Myocyte (in vitro differentiated cells): ENCODE results near the gene PCDHB8. TPM values are rescaled to one million over a fixed set of nuclear protein-coding genes. Genes with fewer than 3 reads are reported as not detected.
"Not testable (repeated sequence)": the region's sequence is repeated elsewhere in the genome, so short reads cannot be mapped to it uniquely, and the experiment has no call there.

Source experiments
- DNase-seq: peaks from one replicate; pipeline ENCODE4 v3.0.0-alpha.2; 2012; ENCODE audit warnings: low read depth
- total RNA-seq: library from RNA; depleted of rRNA; stranded (reverse); fragments of >200 nt; gene quantifications from 2 replicates; pipeline ENCODE4 v1.2.3, GENCODE V29; 2014

The PCDHB8 gene
- total RNA-seq, 1 donor from 2014 or later: 9.5 TPM

GRCh38 chr5:141184117-141184855 lies 6.7 kb downstream of the PCDHB8 start:
- DNase-seq: not testable (repeated sequence)

GRCh38 chr5:141186897-141187512 lies 9.4 kb downstream of the PCDHB8 start, which contains the start of gene PCDHB9:
Gene PCDHB9 (plus strand): TSS chr5:141187161. CDS start chr5:141187319, 158 bp downstream.
- DNase-seq: no peak

GRCh38 chr5:141188682-141189081 lies 11.1 kb downstream of the PCDHB8 start:
- not testable (repeated sequence) for DNase-seq

- DNase-seq: not testable (repeated sequence)
Measured at GRCh38 chr5:141189131-141189530, 11.5 kb downstream of the PCDHB8 start.

GRCh38 chr5:141192110-141192725 lies 14.6 kb downstream of the PCDHB8 start, which contains the start of gene PCDHB10:
Gene PCDHB10 (plus strand): TSS chr5:141192353. CDS start chr5:141192553, 200 bp downstream.
- DNase-seq: no peak

GRCh38 chr5:141194332-141194731 lies 16.7 kb downstream of the PCDHB8 start:
- not testable (repeated sequence) for DNase-seq

GRCh38 chr5:141196363-141196762 lies 18.8 kb downstream of the PCDHB8 start:
- DNase-seq: no peak

GRCh38 chr5:141199359-141200235 lies 22.0 kb downstream of the PCDHB8 start, which contains the start of gene PCDHB11:
Gene PCDHB11 (plus strand): TSS chr5:141199627. CDS start chr5:141199775, 148 bp downstream.
- DNase-seq: peak; percentile 23

- DNase-seq: not testable (repeated sequence)
Measured at GRCh38 chr5:141201126-141201525, 23.5 kb downstream of the PCDHB8 start.

- not testable (repeated sequence) for DNase-seq
Measured at GRCh38 chr5:141201646-141202045, 24.1 kb downstream of the PCDHB8 start.

- peak; percentile 41 for DNase-seq
Measured at GRCh38 chr5:141208478-141208877, 30.9 kb downstream of the PCDHB8 start, which contains the start of gene PCDHB12. Gene PCDHB12 (plus strand): TSS chr5:141208719. CDS start chr5:141208908, 189 bp downstream.

GRCh38 chr5:141210281-141210680 lies 32.7 kb downstream of the PCDHB8 start:
- not testable (repeated sequence) for DNase-seq

GRCh38 chr5:141210849-141211248 lies 33.3 kb downstream of the PCDHB8 start:
- DNase-seq: not testable (repeated sequence)

- peak; percentile 56 for DNase-seq
Measured at GRCh38 chr5:141213656-141214339, 36.2 kb downstream of the PCDHB8 start, which contains the start of gene PCDHB13. Gene PCDHB13 (plus strand): TSS chr5:141213919. CDS start chr5:141214124, 205 bp downstream.

GRCh38 chr5:141214583-141214982 lies 37.0 kb downstream of the PCDHB8 start:
- DNase-seq: not testable (repeated sequence)

GRCh38 chr5:141215504-141215903 lies 37.9 kb downstream of the PCDHB8 start:
- not testable (repeated sequence) for DNase-seq

- not testable (repeated sequence) for DNase-seq
Measured at GRCh38 chr5:141216035-141216434, 38.4 kb downstream of the PCDHB8 start.

GRCh38 chr5:141223112-141223783 lies 45.7 kb downstream of the PCDHB8 start, which contains the start of gene PCDHB14:
Gene PCDHB14 (plus strand): TSS chr5:141223343. CDS start chr5:141223506, 163 bp downstream.
- peak; percentile 5 for DNase-seq

- not testable (repeated sequence) for DNase-seq
Measured at GRCh38 chr5:141224844-141225243, 47.3 kb downstream of the PCDHB8 start.
